ENCODE data around the gene PRDM10. TPM values are rescaled to one million over a fixed set of nuclear protein-coding genes. Genes with fewer than 3 reads are reported as not detected.

PRDM10 gene
- total RNA-seq, 1 donor, result 8.6 TPM

GRCh38 chr11:129979046-129979605 lies 23.5 kb downstream of the PRDM10 start:
- no peak for DNase-seq (ENCODE audit: low read depth)
- no peak for TF ChIP-seq CTCF (IDR thresholded peaks at IDR 0.05; ENCODE audit: insufficient read depth, low read depth, low read length)
- no peak overlapping the region for H3K4me3 ChIP-seq (ENCODE audit: low read depth, low read length)

GRCh38 chr11:129978447-129978846 lies 24.2 kb downstream of the PRDM10 start:
- no peak for TF ChIP-seq CTCF (IDR thresholded peaks at IDR 0.05; ENCODE audit: insufficient read depth, low read depth, low read length)
- H3K4me3 ChIP-seq (ENCODE audit: low read depth, low read length), result no peak overlapping the region
- DNase-seq (ENCODE audit: low read depth), result no peak

DNA sequence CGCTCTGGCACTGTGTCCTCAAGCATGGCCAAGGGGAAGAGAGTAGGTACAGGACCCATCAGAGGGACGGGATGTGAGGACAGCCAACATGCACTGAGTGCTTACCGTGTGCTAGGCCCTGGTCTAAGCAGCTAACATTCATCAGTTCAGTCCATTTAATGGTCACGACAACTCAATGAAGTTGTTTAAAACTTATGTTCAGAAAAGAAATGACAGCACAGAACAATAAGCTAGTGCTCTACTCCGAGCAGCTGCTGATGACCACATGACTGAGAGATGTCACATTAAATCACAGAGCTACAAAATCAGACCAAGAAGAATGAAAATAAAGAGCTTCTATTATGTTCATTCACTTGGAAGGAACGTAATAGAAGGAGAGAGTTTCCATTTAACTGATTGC lies 26.3 kb downstream of the PRDM10 start:
- H3K4me3 ChIP-seq (ENCODE audit: low read depth, low read length), result no peak overlapping the region
- TF ChIP-seq CTCF (IDR thresholded peaks at IDR 0.05; ENCODE audit: insufficient read depth, low read depth, low read length), result no peak
- no peak for DNase-seq (ENCODE audit: low read depth)

GRCh38 chr11:129975543-129975942 lies 27.1 kb downstream of the PRDM10 start:
- no peak for TF ChIP-seq CTCF (IDR thresholded peaks at IDR 0.05; ENCODE audit: insufficient read depth, low read depth, low read length)
- H3K4me3 ChIP-seq (ENCODE audit: low read depth, low read length), result no peak overlapping the region
- DNase-seq (ENCODE audit: low read depth), result no peak

GRCh38 chr11:129974672-129975071 lies 28.0 kb downstream of the PRDM10 start:
- no peak for TF ChIP-seq CTCF (IDR thresholded peaks at IDR 0.05; ENCODE audit: insufficient read depth, low read depth, low read length)
- DNase-seq (ENCODE audit: low read depth), result no peak
- H3K4me3 ChIP-seq (ENCODE audit: low read depth, low read length), result no peak overlapping the region

DNA sequence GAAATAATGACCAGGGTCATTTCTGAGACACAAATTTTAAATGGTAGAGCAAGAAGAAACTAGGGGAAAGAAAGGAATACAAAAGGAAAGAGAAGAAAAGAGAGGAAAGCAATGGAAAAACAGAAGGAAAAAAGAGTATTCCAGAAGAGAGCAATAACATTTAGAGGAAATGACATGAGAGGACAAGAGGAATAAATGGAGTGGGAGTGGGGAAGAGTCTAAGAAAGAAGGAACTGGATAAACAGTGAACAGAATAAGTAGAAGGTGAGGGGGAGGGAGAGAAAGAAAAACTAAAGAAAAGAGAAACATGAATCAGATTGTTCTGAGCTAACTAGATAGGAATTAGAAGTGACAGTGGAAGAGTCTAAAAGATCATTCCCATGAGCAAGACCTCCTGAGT lies 28.4 kb downstream of the PRDM10 start:
- DNase-seq (ENCODE audit: low read depth), result no peak
- H3K4me3 ChIP-seq (ENCODE audit: low read depth, low read length), result no peak overlapping the region
- TF ChIP-seq CTCF (IDR thresholded peaks at IDR 0.05; ENCODE audit: insufficient read depth, low read depth, low read length), result no peak

- no peak overlapping the region for H3K4me3 ChIP-seq (ENCODE audit: low read depth, low read length)
- no peak for TF ChIP-seq CTCF (IDR thresholded peaks at IDR 0.05; ENCODE audit: insufficient read depth, low read depth, low read length)
- DNase-seq (ENCODE audit: low read depth), result no peak
Observed at GRCh38 chr11:129973809-129974208, 28.8 kb downstream of the PRDM10 start.

Measured in fibroblast of villous mesenchyme (primary cell).